Fibroblast of villous mesenchyme (primary cell): ENCODE measurements around the gene LRRC27. TPM values are rescaled to one million over a fixed set of nuclear protein-coding genes. Genes with fewer than 3 reads are reported as not detected.
A peak's percentile ranks its signal among the peaks of the same experiment; 100 is the strongest.
"Not testable (repeated sequence)": the region's sequence is repeated elsewhere in the genome, so short reads cannot be mapped to it uniquely, and the experiment has no call there.

Source experiments
- DNase-seq: peaks from one replicate; pipeline ENCODE4 v3.0.0-alpha.2; 2010; ENCODE audit warnings: low read depth
- H3K4me3 ChIP-seq: 2 replicates; pipeline ENCODE4 v1.5.1; 2011; ENCODE audit warnings: low read depth, mild to moderate bottlenecking, low read length
- total RNA-seq: library from RNA; depleted of rRNA; stranded (reverse); fragments of >200 nt; gene quantifications from 2 replicates; pipeline ENCODE4 v1.2.3, GENCODE V29; 2012
- TF ChIP-seq, protein P1 (sequence below): IDR thresholded peaks from 2 replicates; pipeline ENCODE4 v1.5.1; 2012; ENCODE audit warnings: low read depth, mild to moderate bottlenecking, low read length; ENCODE audit not compliant: insufficient read depth

LRRC27 gene
- total RNA-seq, 1 donor, result 6.0 TPM

DNA sequence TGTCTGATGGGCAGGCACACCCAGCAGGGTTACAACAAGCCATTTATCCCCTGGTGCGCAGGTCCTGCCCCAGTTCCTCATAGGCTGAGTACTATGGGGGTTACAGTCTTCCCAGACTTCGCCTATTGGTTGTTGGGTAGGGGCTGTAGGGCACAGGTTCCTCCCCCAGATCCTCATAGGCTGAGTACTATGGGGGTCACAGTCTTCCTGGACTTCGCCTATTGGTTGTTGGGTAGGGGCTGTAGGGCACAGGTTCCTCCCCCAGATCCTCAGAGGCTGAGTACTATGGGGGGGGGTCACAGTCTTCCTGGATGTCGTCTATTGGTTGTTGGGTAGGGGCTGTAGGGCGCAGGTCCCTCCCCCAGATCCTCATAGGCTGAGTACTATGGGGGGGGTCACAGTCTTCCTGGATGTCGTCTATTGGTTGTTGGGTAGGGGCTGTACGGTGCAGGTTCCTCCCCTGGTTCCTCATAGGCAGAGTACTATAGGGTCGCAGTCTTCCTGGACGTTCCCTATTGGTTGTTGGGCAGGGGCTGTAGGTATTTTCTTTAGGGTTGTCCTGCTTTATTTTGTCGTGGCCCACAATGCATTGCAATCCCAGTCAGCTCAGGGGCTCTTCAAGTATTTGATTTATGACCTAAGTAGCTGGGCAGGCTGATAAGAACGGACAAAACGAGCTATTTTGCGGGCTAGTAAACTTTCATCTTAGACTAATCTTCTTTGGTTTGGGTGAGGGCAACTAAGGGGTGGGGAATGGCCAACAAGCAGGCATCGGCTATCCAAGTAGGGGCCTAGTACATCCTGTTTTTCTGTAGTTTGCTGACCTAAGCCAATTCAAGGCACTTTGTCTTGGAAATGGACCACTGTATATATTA is 3.4 kb downstream of the LRRC27 start:
- no peak overlapping the region for H3K4me3 ChIP-seq

DNA sequence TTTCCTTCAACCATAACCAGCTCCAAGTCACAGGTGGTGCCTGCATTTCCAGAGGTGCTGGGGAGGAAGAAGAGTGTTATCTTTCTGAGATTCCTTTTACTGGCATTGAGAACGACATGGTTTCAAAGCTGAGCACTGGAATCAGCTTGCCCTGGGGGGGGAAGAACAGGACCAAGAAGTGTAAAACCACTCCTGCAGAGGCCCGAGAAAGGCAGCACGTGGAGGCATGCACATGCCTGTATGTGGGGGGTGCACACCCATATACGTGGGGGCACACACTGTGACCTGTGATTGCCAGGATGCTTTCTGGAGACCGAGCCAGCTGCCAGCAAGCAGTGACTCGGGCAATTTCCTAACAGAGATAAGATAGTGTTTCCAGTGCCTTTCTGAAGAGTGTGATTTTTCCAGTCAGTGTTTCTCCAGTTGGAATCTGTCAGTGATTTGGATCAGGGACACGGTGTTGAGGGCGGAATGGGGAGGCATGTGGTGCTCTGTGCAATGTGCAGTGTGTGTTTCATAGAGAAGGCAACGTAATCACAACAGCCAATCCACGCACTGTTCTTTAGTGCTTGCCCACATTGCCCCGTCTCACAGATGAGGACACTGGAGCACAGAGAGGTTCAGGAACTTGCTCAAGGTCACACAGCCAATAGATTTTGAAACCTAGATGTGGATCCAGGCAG is 4.2 kb downstream of the LRRC27 start:
- H3K4me3 ChIP-seq, result no peak overlapping the region
- peak; percentile 75 for DNase-seq
- TF ChIP-seq, protein P1, sequence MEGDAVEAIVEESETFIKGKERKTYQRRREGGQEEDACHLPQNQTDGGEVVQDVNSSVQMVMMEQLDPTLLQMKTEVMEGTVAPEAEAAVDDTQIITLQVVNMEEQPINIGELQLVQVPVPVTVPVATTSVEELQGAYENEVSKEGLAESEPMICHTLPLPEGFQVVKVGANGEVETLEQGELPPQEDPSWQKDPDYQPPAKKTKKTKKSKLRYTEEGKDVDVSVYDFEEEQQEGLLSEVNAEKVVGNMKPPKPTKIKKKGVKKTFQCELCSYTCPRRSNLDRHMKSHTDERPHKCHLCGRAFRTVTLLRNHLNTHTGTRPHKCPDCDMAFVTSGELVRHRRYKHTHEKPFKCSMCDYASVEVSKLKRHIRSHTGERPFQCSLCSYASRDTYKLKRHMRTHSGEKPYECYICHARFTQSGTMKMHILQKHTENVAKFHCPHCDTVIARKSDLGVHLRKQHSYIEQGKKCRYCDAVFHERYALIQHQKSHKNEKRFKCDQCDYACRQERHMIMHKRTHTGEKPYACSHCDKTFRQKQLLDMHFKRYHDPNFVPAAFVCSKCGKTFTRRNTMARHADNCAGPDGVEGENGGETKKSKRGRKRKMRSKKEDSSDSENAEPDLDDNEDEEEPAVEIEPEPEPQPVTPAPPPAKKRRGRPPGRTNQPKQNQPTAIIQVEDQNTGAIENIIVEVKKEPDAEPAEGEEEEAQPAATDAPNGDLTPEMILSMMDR, result no peak

More for the DNA sequence above, 3.4 kb downstream of the LRRC27 start:
- peak; percentile 83 for DNase-seq
- TF ChIP-seq, protein P1, result no peak

DNA sequence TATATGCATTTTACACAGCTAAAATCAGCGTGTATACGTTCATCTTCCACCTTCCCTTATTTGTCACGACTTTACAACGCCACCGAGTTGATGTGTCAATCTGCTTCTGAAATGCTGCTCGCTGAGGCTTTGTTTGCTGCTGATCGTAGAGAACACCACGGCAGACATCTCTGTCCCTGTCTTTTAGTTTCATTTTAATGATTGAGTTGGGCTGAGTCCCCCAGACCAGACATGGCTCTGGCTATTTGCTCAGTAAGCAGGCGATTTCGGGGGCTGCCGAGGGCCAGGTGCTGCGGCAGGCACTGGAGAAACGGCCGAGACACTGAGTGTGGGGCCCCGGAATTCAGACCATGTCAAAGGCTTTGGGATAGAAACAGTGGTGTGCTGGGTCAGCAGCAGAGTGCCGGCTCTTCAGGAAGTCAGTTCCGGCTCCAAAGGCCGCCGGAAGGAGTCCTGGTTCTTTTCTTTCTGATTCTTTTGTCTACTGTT is 5.0 kb downstream of the LRRC27 start:
- peak overlapping the region; percentile 54 for H3K4me3 ChIP-seq
- TF ChIP-seq, protein P1, result no peak
- DNase-seq, result peak; percentile 25

DNA sequence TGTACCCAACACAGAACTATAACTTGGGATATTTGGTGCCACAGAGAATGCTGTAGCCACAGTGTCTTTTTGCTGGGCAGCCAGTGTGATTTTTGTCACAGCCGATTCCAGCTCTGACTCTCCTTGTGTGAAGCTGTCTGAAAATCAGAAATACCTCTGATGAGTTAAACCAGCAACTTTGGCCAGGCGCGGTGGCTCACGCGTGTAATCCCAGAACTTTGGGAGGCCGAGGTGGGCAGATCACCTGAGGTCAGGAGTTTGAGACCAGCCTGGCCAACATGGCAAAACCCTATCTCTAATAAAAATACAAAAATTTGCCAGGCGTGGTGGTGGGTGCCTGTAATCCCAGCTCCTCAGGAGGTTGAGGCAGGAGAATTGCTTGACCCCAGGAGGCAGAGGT is 5.9 kb downstream of the LRRC27 start:
- not testable (repeated sequence) for DNase-seq, H3K4me3 ChIP-seq

DNA sequence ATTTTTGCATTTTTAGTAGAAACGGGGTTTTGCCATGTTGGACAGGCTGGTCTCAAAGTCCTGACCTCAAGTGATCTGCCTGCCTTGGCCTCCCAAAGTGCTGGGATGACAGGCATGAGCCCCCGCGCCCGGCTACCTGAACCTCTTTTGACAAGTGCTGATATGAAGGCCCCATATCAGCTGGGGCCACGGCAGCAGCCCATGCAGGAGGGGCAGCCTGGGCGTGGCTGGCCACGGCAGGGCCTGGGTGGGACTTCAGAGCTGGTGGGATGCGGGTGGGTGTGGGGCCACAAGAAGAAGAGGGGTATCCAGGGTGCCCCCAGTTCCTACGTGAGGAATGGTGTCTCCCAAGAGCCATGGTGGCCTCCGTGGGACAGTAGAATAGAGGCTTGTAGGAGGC is 6.9 kb downstream of the LRRC27 start:
- TF ChIP-seq, protein P1, result no peak
- no peak for DNase-seq
- H3K4me3 ChIP-seq, result no peak overlapping the region

DNA sequence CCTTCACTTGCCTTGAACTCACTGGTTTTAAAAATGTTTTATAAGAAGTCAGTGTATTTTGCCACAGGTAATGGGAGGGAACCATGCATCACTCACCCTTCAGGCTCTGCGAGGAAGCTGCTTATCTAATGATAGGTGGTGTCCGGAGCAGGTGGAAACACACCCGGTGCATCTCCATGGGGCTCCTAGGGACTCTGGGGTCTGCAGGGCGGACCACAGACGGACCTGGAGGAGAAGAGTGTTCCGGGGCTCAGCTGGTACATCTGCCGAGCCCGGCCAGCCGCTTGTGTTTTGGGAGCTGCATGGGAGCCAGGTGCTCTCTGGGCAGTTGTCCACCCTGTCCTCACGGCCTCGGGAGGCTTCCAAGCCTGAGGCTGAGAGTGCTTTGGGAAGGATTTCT is 7.3 kb downstream of the LRRC27 start:
- no peak overlapping the region for H3K4me3 ChIP-seq
- TF ChIP-seq, protein P1, result no peak
- DNase-seq, result no peak

DNA sequence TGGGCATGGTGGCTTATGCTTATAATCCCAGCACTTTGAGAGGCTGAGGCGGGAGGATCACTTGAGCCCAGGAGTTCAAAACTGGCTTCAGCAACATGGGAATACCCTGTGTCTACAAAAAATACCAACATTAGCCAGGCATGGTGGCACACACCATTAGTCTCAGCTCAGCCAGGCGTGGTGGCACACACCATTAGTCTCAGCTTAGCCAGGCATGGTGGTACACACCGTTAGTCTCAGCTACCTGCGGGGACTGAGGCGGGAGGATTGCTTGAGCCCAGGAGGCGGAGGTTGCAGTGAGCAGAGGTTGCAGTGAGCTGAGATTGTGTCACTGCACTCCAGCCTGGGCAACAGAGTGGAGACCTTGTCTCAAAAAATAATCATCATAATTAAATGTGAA is 9.0 kb downstream of the LRRC27 start:
- TF ChIP-seq, protein P1, result no peak
- DNase-seq, result no peak
- H3K4me3 ChIP-seq, result no peak overlapping the region
